Psoas muscle (tissue), 8 donors: ENCODE measurements around the gene MROH7. TPM values are rescaled to one million over a fixed set of nuclear protein-coding genes. Genes with fewer than 3 reads are reported as not detected.

Experiments
- ATAC-seq, 4 donors: fragments of 200-7000 bp; cut with Tn5 transposase; one replicate each; pipeline ENCODE4 v1.9.1; 2020; ENCODE audit warnings: moderate library complexity in 3 of 4, mild to moderate bottlenecking in 2 of 4
- DNase-seq, 2 donors: peaks; one replicate each; pipeline ENCODE4 v3.0.0-alpha.2; 2020
- H3K27ac ChIP-seq: fragments of 200-600 bp; one replicate; pipeline ENCODE4 v1.8.0; 2022
- H3K27me3 ChIP-seq, 3 donors: fragments of 200-600 bp in 1 of 3; one replicate each; pipeline versions ENCODE4 v1.6.1 to v1.8.0; 2013 to 2022; ENCODE audit warnings: low read length in 2 of 3, mild to moderate bottlenecking in 2 of 3, moderate library complexity in 1 of 3; ENCODE audit not compliant: insufficient read depth in 3 of 3
- H3K36me3 ChIP-seq, 2 donors: fragments of 200-600 bp in 1 of 2; one replicate each; pipeline versions ENCODE4 v1.6.1 to v1.8.0; 2013 to 2022; ENCODE audit warnings: low read depth in 1 of 2, mild to moderate bottlenecking in 1 of 2, moderate library complexity in 1 of 2; ENCODE audit not compliant: insufficient read depth in 1 of 2
- H3K4me1 ChIP-seq: fragments of 200-600 bp; one replicate; pipeline ENCODE4 v1.8.0; 2022
- H3K4me3 ChIP-seq: fragments of 200-600 bp; one replicate; pipeline ENCODE4 v1.8.0; 2022; ENCODE audit warnings: mild to moderate bottlenecking
- H3K9me3 ChIP-seq: fragments of 200-600 bp; one replicate; pipeline ENCODE4 v1.8.0; 2022
- CTCF ChIP-seq: fragments of 200-600 bp; IDR thresholded peaks from one replicate; pipeline ENCODE4 v1.8.0; 2022; ENCODE audit warnings: antibody characterized with exemption
- WGBS, 3 donors: extraction: QIAGEN DNeasy Blood & Tissue Kit; methylation state at CpG; one replicate each; pipeline versions ENCODE4 v1.1.6 to v1.1.7; 2013; 5-methylcytosine and 5-hydroxymethylcytosine counted together
- intact Hi-C, 2 donors: fragments of 100-400 bp; cut with DNase I; formaldehyde crosslinking; loops; one replicate each; pipeline versions ENCODE4 v1.11.0 to v1.14.2; 2022
- polyA plus RNA-seq, 3 donors: library from polyadenylated mRNA; stranded (reverse); fragments of 200-250 nt; gene quantifications; one replicate each; pipeline ENCODE4 v1.2.3, GENCODE V29; 2013
- total RNA-seq, 4 donors: library from RNA; stranded (reverse); fragmentation: NEBNext Ultra II Directional in 2 of 4; extraction: Animal tissue kit (Norgen Biotek cat#: 25700) in 2 of 4; gene quantifications; one replicate each; pipeline versions ENCODE4 v1.2.1 to v1.2.4, GENCODE V29; 2021 to 2023
- donor health status: healthy with polysubstance abuse.
- donor health status: DM: no; HTN: no; CAD: no; lungs with moderate emphysema.
- donor health status: Bipolar disorder and iron deficiency.
- donor health status: healthy.
- donor health status: DM: yes; HTN: yes; CAD: no.
- donor health status: DM: no; HTN: no; CAD: no.
- donor health status: DM: no; HTN: no; CAD: no.
- donor health status: DM: yes; HTN: yes; CAD: no.

Gene MROH7
- total and polyA plus RNA-seq, 7 donors, result 0.05 to 7.0 (median 1.1) TPM

GRCh38 chr1:54596756-54597155, 44.8 kb upstream of the MROH7 start:
- intact Hi-C loops, result no loop called here
- DNase-seq (no peak), ATAC-seq (no peak)
- H3K4me3 ChIP-seq, result no peak overlapping the region
- WGBS, 3 donors, result 66 to 89% (median 74%) methylated on average over 3 of the region's 3 CpGs
- H3K36me3 ChIP-seq, result peaks cover 2 to 70% of the 10 kb centered on the region in 2 donors
- no peak overlapping the region for H3K27ac ChIP-seq
- H3K27me3 ChIP-seq, result no peaks in the 10 kb centered on the region
- no peak for TF ChIP-seq CTCF
- no peaks in the 10 kb centered on the region for H3K4me1 ChIP-seq
- H3K9me3 ChIP-seq, result no peaks in the 10 kb centered on the region

- TF ChIP-seq CTCF, result no peak
- no peak for DNase-seq
- WGBS, 3 donors, result 81 to 87% (median 86%) methylated on average over 3 of the region's 3 CpGs
- Histone ChIP-seq H3K36me3 (peaks cover 2 to 77% of the 10 kb centered on the region in 2 donors), H3K27me3 (no peaks in the 10 kb centered on the region), H3K4me1 (no peaks in the 10 kb centered on the region), H3K4me3 (no peak overlapping the region), H3K9me3 (no peaks in the 10 kb centered on the region), H3K27ac (no peak overlapping the region)
- intact Hi-C loops, result no loop called here
- ATAC-seq, result no peak
Measured at GRCh38 chr1:54597455-54598030, 44.0 kb upstream of the MROH7 start.

- no peaks in the 10 kb centered on the region for H3K27me3 ChIP-seq
- no peak overlapping the region for H3K4me3 ChIP-seq
- no peak for TF ChIP-seq CTCF
- no peaks in the 10 kb centered on the region for H3K4me1 ChIP-seq
- DNase-seq (no peak), ATAC-seq (no peak)
- intact Hi-C loops, result no loop called here
- no peaks in the 10 kb centered on the region for H3K9me3 ChIP-seq
- H3K27ac ChIP-seq, result no peak overlapping the region
- peaks cover 2 to 88% of the 10 kb centered on the region in 2 donors for H3K36me3 ChIP-seq
- WGBS, 3 donors, result 85 to 92% (median 92%) methylated on average over 13 of the region's 13 CpGs
Measured at GRCh38 chr1:54599211-54599823, 42.3 kb upstream of the MROH7 start.

GRCh38 chr1:54600947-54601721, 40.5 kb upstream of the MROH7 start:
- ATAC-seq, result no peak
- Histone ChIP-seq H3K9me3 (no peaks in the 10 kb centered on the region), H3K4me3 (no peak overlapping the region), H3K4me1 (no peaks in the 10 kb centered on the region), H3K36me3 (peaks cover 2 to 89% of the 10 kb centered on the region in 2 donors), H3K27ac (no peak overlapping the region), H3K27me3 (no peaks in the 10 kb centered on the region)
- no peak for TF ChIP-seq CTCF
- no peak for DNase-seq
- 75 to 81% (median 81%) methylated on average over 21 of the region's 21 CpGs for WGBS, 3 donors
- intact Hi-C loops, result no loop called here
